T follicular helper cell (primary cell): ENCODE measurements around the gene RNGTT.

Source experiments
- DNase-seq: peaks from one replicate; pipeline ENCODE4 v3.0.0-alpha.2; 2020; ENCODE audit warnings: low read depth

Gene RNGTT

DNA sequence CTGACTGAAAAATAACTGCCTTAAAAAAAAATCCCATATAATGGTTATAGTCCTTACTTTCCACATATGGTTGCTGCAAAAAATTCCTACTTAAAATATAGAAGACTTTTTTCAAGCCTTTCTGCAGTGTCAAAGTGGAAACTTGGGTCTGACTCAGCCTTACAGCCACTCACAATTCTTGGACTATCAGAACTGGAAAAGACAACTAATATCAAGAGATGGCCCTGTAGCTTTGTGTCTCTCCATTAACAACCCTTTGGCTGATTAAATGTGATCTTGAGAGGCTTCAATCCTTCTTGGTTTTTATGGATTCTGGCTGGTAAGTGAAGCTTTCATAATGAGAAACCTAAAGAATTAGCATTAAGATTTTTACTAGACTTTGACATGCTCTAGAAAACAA, 307.8 kb downstream of the RNGTT start:
- DNase-seq, result no peak

GRCh38 chr6:88653936-88654335, 309.5 kb downstream of the RNGTT start:
- DNase-seq, result no peak

DNA sequence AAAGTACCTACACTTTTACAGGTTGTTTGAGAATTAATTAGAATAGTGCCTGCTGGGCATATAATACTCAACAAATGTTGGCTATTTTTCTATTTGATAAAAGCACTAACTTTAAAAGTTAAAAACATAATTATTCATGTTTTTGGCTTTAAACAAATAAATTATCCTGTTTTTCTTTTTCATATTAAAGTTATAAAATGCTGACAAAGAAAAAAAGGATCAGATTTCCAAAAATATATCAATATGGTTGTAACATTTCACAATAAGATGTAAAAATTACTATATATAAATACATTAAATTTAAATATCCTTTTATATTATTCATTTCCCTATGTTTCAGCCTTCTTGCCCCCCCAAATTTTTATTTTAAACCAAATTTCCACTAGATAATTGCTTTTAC, 312.0 kb downstream of the RNGTT start:
- DNase-seq, result no peak

DNA sequence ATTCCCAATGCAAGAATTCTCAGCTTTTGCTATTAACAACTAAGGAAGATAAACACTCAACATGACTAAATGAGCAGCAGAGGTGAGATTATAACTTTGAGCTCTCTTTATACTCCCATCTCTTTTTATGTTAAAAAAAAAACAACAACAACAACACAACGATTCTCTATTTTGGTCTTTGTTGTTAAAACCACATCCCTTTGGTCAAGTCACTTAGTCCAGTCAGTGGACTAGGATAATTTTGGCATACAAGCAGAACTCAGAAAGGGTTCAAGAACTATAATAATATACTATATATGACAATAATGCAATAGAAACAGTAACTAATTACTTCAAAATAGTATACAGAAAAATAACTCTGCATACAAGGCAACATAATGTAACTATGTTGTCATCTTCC, 312.4 kb downstream of the RNGTT start:
- DNase-seq, result no peak

DNA sequence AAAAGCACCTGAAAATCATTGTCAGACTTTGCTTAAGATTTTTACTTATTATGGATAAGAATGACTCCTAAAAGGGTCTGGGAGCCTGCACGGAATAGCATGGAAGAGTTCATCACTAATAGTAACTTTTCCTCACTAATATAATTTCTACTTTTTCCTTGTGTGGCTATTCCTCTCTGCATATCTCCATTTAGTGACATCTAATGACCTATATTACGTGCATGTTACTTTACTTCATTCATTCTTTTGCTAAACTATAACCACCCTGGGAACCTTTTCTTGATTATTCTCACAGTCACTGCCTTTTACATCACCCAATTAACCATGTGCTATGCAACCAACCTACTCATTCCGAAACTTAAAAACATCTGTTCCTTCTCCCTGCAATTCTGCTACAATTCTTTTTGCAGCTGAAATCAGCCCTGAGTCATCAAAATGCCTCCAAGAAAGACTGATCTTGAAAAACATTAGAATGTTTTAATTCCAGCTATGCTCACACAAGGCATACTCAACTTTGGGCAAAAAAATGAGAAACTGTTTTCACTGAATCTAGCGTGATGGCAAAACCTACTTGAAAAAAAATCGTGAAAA, 313.3 kb downstream of the RNGTT start:
- DNase-seq, result no peak

DNA sequence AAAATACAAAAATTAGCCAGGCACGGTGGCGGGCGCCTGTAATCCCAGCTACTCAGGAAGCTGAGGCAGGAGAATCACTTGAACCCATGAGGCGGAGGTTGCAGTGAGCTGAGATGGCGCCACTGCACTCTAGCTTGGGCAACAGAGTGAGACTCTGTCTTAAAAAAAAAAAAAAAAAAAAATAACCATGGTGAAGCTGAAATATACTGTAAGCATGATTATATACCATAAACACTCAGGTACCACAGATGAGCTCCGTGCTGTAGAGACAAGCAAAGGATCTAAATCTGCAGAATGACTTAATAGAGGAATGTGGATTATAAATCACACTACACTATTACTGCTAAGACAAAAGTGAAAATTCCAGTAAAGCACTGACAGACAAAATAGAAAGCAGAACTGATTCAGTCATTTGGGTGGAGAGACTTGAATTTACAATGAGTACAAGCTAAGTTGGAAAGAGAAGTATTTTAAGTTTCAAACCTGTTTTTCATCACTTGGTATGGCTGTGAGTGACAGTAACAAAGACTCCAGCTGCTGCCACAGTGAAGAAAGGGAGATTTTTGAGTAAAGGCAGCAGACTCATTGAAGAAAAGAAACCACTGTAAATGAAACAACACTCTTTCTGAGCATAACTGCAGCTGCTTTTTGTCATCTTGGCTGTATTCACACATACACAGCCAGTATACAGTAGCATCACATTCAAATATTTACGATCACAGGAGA, 322.1 kb downstream of the RNGTT start:
- no peak for DNase-seq

DNA sequence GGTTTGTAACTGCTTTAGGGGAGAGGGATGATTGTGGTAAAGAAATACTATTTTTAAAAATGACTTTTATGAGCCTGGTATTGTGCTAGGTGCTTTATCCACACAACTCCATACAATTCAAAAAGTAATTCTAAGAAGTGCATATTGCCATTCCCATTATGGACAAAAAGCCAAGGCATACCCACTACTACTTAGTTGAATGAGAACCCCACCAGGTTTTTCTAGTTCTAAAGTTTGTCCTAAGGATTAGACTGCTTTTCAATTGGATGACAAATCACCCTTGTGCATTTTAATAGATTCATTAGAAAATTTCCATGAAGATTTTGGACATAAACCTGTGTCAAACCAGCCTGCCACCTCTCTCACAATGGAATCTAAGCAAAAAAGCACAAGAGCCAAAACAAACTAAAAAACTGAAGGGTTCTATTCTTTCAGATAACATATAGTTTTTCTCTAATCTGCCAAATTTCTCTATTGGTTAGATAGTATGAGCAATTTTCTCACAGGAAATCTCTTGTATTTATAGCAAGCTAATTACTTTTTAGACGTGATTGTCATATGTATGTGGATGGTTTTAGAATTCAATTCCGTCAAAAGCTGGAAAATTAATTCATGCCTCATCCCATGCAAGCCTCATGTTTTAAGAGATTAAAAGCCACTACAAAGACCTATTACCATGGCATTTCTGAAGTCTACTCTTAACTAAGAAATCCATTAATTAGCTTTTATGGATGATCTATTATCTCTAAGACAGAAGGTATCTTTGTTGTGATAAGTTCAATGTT, 325.5 kb downstream of the RNGTT start:
- no peak for DNase-seq

GRCh38 chr6:88636871-88637270, 326.5 kb downstream of the RNGTT start:
- DNase-seq, result no peak

GRCh38 chr6:88633782-88634181, 329.6 kb downstream of the RNGTT start:
- no peak for DNase-seq

DNA sequence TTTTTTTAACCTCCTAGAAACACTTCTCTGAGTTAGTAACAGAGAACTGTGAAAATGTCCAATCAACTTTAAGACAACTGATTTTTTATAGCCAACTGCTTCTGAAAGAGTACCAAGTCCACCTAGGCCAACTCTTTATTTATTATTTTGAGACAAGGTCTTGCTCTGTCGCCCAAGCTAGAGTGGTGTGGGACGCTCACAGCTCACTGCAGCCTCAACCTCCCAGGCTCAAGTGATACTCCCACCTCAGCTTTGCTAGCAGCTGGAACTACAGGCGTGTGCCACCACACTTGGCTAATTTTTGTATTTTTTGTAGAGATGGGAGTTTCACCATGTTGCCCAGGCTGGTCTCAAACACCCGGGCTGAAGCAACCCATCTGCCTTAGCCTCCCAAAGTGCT, 331.6 kb downstream of the RNGTT start:
- no peak for DNase-seq

GRCh38 chr6:88629838-88630494, 333.5 kb downstream of the RNGTT start:
- DNase-seq, result no peak

GRCh38 chr6:88626460-88626859, 337.0 kb downstream of the RNGTT start:
- DNase-seq, result no peak

GRCh38 chr6:88623531-88623930, 339.9 kb downstream of the RNGTT start:
- DNase-seq, result no peak

DNA sequence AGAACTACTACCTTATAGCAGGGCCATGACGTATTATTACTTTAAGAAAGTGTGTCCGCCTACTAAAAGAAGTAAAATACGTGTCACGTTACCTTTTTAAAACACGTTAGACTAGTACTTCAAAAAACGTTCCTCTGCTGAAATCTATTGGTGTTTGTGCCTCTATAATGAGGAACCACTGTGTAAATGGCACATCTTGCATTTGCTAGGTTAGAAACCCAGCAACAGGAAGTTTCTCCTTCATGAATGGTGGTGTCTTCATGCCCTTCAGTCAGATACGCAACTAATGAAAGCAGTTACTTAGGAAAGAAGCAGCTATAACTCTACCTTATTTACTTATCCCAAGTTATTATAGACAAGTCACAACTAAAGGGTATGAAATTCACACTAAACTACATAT, 343.5 kb downstream of the RNGTT start:
- DNase-seq, result no peak

DNA sequence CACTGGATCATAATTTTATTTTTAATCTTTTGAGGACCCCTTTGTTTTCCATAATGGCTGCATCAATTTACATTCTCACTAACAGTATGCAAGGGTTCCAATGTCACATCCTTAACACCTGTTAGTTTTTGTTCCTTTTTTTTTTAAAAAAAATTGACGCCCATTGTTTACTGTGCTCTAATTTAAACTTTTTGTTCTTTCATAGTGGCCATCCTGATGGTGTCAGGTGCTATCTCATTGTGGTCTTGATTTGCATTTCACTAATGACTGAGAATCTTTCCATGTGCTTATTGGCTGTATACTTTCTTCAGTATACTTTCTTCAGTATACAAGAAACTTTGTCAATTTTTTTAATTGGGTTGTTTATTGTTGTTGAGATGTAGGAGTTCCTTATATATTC, 347.0 kb downstream of the RNGTT start:
- no peak for DNase-seq

DNA sequence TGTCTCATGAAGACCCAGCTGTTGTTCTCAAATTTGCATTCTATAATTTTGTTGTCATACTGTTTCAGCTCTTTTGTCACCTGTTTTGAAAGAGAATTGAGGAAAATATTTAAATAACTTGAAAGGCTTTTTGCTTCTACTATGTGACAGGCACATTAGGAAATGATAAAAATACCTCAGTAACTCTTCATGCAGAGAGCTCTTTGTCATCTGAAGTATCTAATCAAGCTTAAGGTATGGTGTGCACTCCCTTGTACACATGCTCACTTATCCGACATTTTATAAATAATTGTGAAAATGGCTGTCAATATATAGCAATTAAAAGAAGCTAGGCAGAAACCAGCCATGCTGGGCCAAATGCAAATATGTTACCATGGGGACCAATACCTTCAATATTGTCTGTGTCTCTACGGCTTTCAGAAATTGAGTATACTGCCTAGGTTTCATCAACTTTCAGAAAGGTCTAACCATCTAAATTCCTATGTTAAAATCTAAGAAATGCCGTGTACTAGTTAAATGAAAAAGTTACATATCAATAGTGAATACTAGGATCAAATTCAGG, 349.0 kb downstream of the RNGTT start:
- DNase-seq, result no peak

- no peak for DNase-seq
Measured at GRCh38 chr6:88612631-88613030, 350.8 kb downstream of the RNGTT start.

DNA sequence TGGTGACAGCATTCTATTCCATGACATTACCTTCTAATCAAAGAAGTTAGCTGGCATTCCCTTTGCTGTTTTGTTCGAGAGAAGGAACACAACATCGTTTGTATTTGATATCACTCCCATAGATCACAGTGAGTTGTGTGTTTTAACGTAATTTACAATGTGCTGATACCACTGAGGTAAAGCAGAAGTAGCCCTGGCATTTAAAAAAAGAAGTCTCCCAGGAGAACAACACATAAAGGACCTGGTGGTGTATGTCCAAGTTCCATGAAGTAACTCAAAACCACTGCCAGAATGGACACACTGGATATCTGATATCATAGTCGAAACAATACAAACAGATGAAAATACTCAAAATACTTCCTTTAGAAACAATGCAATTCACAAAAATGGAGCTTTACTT, 351.7 kb downstream of the RNGTT start:
- DNase-seq, result no peak

DNA sequence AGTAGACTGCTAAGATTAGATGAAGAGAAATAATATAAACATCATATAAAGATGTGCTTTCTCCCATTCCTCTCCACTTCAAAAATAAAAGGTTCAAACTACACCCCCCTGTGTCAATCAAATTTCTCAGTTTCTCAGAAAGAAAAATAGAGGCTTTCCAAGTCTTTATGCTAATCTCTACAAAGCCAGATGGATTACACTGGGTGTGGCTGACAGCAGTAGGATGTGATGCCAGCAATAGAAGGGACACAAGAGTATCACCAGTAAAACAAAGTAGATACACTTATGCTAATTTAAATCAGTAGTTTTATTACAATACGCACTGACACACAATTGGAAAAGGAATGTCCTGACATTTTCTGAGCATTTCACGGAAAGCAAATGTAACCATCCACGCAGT, 353.4 kb downstream of the RNGTT start:
- no peak for DNase-seq

DNA sequence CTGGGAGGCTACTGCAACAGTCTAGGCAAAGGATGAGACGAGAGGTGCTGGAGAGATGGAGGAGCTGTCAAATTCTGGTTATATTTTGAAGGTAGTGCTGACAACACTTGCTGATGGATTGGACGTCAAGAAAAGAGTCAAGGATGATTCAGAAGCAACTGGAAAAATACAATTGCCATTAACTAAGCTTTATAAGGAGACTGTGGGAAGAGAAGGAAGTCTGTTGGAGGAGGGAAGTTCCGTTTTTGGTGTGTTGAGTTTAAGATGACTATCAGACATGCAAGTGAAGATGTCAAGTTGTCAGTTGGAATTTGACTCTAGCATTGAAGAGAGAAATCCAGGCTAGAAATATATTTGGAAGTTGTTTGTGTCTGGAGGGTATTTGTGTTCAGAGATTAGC, 358.1 kb downstream of the RNGTT start:
- no peak for DNase-seq

DNA sequence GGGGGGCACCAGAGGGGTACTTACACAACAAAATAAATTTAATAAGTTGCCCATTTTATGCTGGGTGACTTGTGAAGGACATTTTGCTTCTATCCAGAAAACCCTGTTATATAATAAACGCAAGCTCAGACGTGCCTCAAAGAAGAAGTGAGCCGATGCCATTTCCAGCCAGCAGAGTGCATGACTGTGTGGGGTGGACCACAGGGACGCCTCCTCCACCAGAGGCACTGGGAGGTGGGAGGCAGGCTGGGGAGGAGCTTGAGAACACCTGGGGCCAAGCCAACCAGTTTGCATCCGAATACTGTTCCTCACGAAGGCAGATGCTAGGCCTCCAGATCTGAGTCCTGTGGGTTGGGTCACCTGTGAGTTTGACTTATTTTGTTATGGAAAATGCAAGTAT, 363.8 kb downstream of the RNGTT start:
- no peak for DNase-seq

GRCh38 chr6:88596801-88597200, 366.6 kb downstream of the RNGTT start:
- DNase-seq, result no peak
